ENCODE measurements around the gene WWOX. TPM values are rescaled to one million over a fixed set of nuclear protein-coding genes. Genes with fewer than 3 reads are reported as not detected.

WWOX gene
- polyA plus RNA-seq, 2 of the 4 experiments (the other 2 are of a cell fraction) = 16.0 to 17.2 TPM

DNA sequence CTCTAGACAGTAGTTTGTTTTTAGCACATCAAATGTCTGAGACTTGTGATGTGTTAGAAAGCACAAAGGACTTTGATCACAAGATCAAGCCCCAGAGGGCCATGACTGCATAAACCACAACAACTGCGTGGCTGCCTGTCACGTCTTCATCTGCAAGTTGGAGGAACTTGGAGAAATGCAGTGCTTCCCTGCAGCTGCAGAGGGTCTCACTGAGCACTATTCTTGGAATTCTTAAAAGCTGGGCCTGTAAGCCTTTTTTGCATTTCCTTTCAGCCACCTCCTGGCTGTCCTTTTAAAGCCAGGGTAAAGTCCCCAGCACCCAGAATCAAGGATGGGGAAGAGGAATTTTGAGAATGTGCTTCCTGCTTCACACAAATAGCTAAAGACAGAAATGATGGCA, 1069.8 kb downstream of the WWOX start:
- Histone ChIP-seq H3K9me3 (peaks cover 7% of the 10 kb centered on the region; the same call in 2 of the 3 replicates), H3K4me1 (no peaks in the 10 kb centered on the region), H3K4me2 (no peak overlapping the region), H3K4me3 (no peak overlapping the region), H3K27ac (no peak overlapping the region)
- WGBS (ENCODE audit: missing lambda C conversion rate) = 77% methylated on average over 2 of the region's 2 CpGs
- ChIA-PET POLR2A (no interaction called here), CTCF (no interaction called here)
- DNase-seq (ENCODE audit: low read depth in 1 of 2, low spot score in 1 of 2) (no peak), FAIRE-seq (no peak), ATAC-seq (no peak)
- TF ChIP-seq ZFP36 (IDR thresholded peaks at IDR 0.05; ENCODE audit: borderline replicate concordance, partially characterized antibody) (no peak), CBX2 (IDR thresholded peaks at IDR 0.05; ENCODE audit: borderline replicate concordance, low read depth) (no peak)
- TF ChIP-seq, protein P1, sequence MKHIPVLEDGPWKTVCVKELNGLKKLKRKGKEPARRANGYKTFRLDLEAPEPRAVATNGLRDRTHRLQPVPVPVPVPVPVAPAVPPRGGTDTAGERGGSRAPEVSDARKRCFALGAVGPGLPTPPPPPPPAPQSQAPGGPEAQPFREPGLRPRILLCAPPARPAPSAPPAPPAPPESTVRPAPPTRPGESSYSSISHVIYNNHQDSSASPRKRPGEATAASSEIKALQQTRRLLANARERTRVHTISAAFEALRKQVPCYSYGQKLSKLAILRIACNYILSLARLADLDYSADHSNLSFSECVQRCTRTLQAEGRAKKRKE (CRISPR knock-in tag; IDR thresholded peaks at IDR 0.05; ENCODE audit: low read depth) = no peak

DNA sequence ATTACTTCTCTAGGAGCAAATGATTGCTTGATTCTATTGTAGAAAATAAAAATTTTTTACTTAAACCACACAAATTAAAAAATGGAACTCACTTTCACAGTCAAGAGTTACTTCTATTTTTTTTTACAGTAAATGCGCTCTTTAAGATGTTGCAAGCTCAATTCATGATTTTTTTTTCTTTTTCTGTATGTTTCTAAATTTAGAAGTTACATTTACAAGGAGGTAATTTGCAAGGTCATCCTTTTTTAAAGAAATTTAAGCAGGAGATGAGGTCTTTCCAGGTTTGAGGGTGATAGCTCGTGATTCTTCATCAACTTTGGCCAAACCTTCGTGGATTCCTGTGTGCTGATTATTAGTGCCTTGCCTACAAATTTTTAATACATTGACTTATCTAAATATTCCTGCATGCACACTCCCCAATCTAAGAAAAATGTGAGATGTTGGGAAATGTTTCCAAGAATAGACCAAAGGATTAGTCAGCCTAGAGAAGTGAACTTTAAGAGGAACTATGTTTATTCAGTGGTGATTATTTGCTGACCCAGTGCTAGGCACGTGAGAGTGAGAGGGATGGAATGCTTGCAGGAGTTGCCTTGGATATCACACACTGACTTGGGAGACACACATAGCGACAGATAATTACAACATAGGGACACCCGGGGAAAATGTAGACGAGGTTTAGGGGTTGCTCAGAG, 1071.2 kb downstream of the WWOX start:
- 21% methylated on average over 7 of the region's 7 CpGs for WGBS (ENCODE audit: missing lambda C conversion rate)
- Histone ChIP-seq H3K9me3 (peaks cover 7% of the 10 kb centered on the region; the same call in 2 of the 3 replicates), H3K4me3 (no peak overlapping the region), H3K4me2 (no peak overlapping the region), H3K27ac (no peak overlapping the region), H3K4me1 (no peaks in the 10 kb centered on the region)
- CTCF ChIA-PET = no interaction called here
- ATAC-seq (no peak), DNase-seq (ENCODE audit: low read depth in 1 of 2, low spot score in 1 of 2) (no peak), FAIRE-seq (no peak)
- TF ChIP-seq MAFK (IDR thresholded peaks at IDR 0.05; ENCODE audit: partially characterized antibody) = peak; percentile 72
- TF ChIP-seq, protein P2, sequence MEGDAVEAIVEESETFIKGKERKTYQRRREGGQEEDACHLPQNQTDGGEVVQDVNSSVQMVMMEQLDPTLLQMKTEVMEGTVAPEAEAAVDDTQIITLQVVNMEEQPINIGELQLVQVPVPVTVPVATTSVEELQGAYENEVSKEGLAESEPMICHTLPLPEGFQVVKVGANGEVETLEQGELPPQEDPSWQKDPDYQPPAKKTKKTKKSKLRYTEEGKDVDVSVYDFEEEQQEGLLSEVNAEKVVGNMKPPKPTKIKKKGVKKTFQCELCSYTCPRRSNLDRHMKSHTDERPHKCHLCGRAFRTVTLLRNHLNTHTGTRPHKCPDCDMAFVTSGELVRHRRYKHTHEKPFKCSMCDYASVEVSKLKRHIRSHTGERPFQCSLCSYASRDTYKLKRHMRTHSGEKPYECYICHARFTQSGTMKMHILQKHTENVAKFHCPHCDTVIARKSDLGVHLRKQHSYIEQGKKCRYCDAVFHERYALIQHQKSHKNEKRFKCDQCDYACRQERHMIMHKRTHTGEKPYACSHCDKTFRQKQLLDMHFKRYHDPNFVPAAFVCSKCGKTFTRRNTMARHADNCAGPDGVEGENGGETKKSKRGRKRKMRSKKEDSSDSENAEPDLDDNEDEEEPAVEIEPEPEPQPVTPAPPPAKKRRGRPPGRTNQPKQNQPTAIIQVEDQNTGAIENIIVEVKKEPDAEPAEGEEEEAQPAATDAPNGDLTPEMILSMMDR (IDR thresholded peaks at IDR 0.05) = no peak
- POLR2A ChIA-PET = no interaction called here

DNA sequence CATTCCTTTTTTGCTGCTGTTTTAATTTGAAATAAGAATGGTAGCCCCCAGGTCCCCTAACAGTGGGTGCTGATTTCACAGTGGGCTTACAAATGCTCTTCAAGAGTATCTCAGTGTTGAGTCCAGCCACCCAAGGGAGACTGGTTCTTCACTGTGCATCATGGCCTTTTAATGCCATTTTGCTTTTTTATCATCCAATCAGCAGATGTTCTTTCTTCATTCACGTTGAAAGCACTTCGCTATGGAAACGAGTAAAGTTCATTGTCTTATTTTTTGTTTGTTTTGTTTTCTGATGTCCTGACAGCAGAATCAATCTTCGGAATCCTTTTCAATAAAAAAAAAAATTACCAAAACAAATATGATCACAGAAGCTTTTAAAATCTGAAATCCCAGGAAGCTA, 1072.0 kb downstream of the WWOX start:
- 22% methylated on average over 4 of the region's 4 CpGs for WGBS (ENCODE audit: missing lambda C conversion rate)
- no peak for FAIRE-seq
- H3K27ac ChIP-seq = no peak overlapping the region

DNA sequence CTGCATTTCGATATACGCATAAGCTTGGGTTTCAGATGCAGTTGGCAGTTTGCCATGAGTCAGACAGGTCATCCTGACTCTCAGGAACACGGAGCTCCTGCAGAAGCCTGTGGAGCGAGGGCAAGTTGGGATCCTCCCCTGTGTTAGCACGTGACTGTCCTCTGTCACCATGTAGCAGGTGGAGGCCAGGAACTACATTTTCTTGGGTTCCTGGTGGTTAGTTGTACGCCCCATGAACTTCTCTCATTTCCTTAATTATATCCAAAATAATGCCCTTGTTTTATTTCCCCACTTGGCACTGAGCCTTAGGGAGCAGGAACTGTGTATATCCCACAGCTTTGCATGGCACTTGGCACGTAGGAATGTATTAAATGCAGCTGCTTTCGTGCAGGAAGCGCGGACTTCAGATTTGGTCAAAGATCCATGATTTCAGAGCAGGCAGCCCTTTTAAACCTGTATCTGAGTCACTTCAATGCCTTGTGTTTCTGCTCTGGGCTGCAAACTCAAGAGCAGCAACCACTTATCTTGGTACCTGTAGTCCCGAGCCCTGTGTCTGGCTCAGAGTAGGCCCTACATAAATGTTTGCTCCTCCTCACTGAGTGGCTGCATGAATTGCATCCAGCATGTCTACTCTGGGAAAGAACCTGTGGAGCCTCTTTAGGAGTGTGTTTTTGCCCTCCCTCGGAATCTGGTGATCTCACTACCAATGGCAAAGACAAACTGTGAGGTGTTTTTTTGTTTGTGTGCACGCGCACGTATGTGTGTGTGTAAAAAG, 1072.7 kb downstream of the WWOX start:
- Histone ChIP-seq H3K27ac (no peak overlapping the region), H3K4me2 (no peak overlapping the region), H3K4me1 (no peaks in the 10 kb centered on the region), H3K4me3 (no peak overlapping the region), H3K9me3 (peaks cover 7% of the 10 kb centered on the region; the same call in 2 of the 3 replicates)
- WGBS (ENCODE audit: missing lambda C conversion rate) = 42% methylated on average over 15 of the region's 15 CpGs
- DNase-seq (ENCODE audit: low read depth in 1 of 2, low spot score in 1 of 2) (no peak), ATAC-seq (no peak), FAIRE-seq (no peak)
- TF ChIP-seq POLR2A (IDR thresholded peaks at IDR 0.05; ENCODE audit: low read length) (no peak), FOXS1 (CRISPR knock-in tag; IDR thresholded peaks at IDR 0.05) (no peak), ZC3H11A (IDR thresholded peaks at IDR 0.05) (no peak), RCOR1 (IDR thresholded peaks at IDR 0.05; ENCODE audit: low read depth, low read length) (no peak), PHF8 (IDR thresholded peaks at IDR 0.05; ENCODE audit: borderline replicate concordance, low read depth) (no peak), NR3C1 (IDR thresholded peaks at IDR 0.05) (no peak)
- TF ChIP-seq, protein P3, sequence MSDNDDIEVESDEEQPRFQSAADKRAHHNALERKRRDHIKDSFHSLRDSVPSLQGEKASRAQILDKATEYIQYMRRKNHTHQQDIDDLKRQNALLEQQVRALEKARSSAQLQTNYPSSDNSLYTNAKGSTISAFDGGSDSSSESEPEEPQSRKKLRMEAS (IDR thresholded peaks at IDR 0.05) = no peak
- TF ChIP-seq, protein P4, sequence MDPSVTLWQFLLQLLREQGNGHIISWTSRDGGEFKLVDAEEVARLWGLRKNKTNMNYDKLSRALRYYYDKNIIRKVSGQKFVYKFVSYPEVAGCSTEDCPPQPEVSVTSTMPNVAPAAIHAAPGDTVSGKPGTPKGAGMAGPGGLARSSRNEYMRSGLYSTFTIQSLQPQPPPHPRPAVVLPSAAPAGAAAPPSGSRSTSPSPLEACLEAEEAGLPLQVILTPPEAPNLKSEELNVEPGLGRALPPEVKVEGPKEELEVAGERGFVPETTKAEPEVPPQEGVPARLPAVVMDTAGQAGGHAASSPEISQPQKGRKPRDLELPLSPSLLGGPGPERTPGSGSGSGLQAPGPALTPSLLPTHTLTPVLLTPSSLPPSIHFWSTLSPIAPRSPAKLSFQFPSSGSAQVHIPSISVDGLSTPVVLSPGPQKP (IDR thresholded peaks at IDR 0.05; ENCODE audit: low read depth, low read length) = no peak
- ChIA-PET POLR2A (no interaction called here), CTCF (no interaction called here)

More for the DNA sequence above, 1072.0 kb downstream of the WWOX start:
- H3K4me2 ChIP-seq = no peak overlapping the region
- ATAC-seq (no peak), DNase-seq (ENCODE audit: low read depth in 1 of 2, low spot score in 1 of 2) (no peak)
- ChIA-PET POLR2A (no interaction called here), CTCF (no interaction called here)
- H3K9me3 ChIP-seq = peaks cover 7% of the 10 kb centered on the region; the same call in 2 of the 3 replicates
- no peaks in the 10 kb centered on the region for H3K4me1 ChIP-seq
- H3K4me3 ChIP-seq = no peak overlapping the region
- TF ChIP-seq, protein P5, sequence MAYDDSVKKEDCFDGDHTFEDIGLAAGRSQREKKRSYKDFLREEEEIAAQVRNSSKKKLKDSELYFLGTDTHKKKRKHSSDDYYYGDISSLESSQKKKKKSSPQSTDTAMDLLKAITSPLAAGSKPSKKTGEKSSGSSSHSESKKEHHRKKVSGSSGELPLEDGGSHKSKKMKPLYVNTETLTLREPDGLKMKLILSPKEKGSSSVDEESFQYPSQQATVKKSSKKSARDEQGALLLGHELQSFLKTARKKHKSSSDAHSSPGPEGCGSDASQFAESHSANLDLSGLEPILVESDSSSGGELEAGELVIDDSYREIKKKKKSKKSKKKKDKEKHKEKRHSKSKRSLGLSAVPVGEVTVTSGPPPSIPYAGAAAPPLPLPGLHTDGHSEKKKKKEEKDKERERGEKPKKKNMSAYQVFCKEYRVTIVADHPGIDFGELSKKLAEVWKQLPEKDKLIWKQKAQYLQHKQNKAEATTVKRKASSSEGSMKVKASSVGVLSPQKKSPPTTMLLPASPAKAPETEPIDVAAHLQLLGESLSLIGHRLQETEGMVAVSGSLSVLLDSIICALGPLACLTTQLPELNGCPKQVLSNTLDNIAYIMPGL (CRISPR knock-in tag; IDR thresholded peaks at IDR 0.05; ENCODE audit: borderline replicate concordance) = no peak
- TF ChIP-seq ZNF302 (CRISPR knock-in tag; IDR thresholded peaks at IDR 0.05) (no peak), TP53 (CRISPR knock-in tag; IDR thresholded peaks at IDR 0.05) (no peak), GATA3 (IDR thresholded peaks at IDR 0.05; ENCODE audit: borderline replicate concordance) (no peak), BHLHE40 (IDR thresholded peaks at IDR 0.05; ENCODE audit: low read depth, low read length) (no peak), HOXB5 (CRISPR knock-in tag; IDR thresholded peaks at IDR 0.05) (no peak), SREBF2 (IDR thresholded peaks at IDR 0.05) (no peak), ZSCAN20 (CRISPR knock-in tag; IDR thresholded peaks at IDR 0.05) (no peak), MYC (IDR thresholded peaks at IDR 0.05; ENCODE audit: borderline replicate concordance, low read length) (no peak), CHD4 (IDR thresholded peaks at IDR 0.05; ENCODE audit: borderline replicate concordance) (no peak), POLR2AphosphoS2 (conservative IDR thresholded peaks at IDR 0.05; ENCODE audit: low read length) (no peak)
